Measurements from ENCODE around the gene DPP7.

GRCh38 chr9:137163805-137164204 lies 49.3 kb upstream of the DPP7 start:
- TF ChIP-seq, protein P1, sequence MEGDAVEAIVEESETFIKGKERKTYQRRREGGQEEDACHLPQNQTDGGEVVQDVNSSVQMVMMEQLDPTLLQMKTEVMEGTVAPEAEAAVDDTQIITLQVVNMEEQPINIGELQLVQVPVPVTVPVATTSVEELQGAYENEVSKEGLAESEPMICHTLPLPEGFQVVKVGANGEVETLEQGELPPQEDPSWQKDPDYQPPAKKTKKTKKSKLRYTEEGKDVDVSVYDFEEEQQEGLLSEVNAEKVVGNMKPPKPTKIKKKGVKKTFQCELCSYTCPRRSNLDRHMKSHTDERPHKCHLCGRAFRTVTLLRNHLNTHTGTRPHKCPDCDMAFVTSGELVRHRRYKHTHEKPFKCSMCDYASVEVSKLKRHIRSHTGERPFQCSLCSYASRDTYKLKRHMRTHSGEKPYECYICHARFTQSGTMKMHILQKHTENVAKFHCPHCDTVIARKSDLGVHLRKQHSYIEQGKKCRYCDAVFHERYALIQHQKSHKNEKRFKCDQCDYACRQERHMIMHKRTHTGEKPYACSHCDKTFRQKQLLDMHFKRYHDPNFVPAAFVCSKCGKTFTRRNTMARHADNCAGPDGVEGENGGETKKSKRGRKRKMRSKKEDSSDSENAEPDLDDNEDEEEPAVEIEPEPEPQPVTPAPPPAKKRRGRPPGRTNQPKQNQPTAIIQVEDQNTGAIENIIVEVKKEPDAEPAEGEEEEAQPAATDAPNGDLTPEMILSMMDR (IDR thresholded peaks at IDR 0.05): no peak
- TF ChIP-seq POLR2AphosphoS5 (IDR thresholded peaks at IDR 0.05; ENCODE audit: insufficient read depth in 1 of 2, low read depth in 1 of 2): no peak
- TF ChIP-seq POLR2A (IDR thresholded peaks at IDR 0.05): no peak

Measured in vagina (tissue), 2 donors.